Lung (tissue), 12 donors: ENCODE measurements around the gene SLC22A4. TPM values are rescaled to one million over a fixed set of nuclear protein-coding genes. Genes with fewer than 3 reads are reported as not detected.

Experiments
- ATAC-seq: fragments of 200-7000 bp; cut with Tn5 transposase; one replicate; pipeline ENCODE4 v1.9.1; 2020; ENCODE audit warnings: moderate number of reproducible peaks; ENCODE audit not compliant: insufficient read depth, low FRiP score
- DNase-seq, 3 donors: peaks; one replicate each; pipeline ENCODE4 v3.0.0-alpha.2; 2013 to 2017
- H3K27ac ChIP-seq, 2 donors: one replicate each; pipeline ENCODE4 v1.5.1; 2013; ENCODE audit warnings: mild to moderate bottlenecking in 2 of 2, moderate library complexity in 2 of 2, control low read depth in 1 of 2, inconsistent platforms in 1 of 2, low read depth in 1 of 2, low read length in 1 of 2
- H3K27me3 ChIP-seq, 3 donors: one replicate each; pipeline ENCODE4 v1.5.1; 2013; ENCODE audit warnings: low read length in 2 of 3; ENCODE audit not compliant: control insufficient read depth in 3 of 3, insufficient read depth in 3 of 3
- H3K36me3 ChIP-seq, 4 donors: one replicate each; pipeline ENCODE4 v1.5.1; 2013; ENCODE audit warnings: low read length in 4 of 4, mild to moderate bottlenecking in 1 of 4, moderate library complexity in 1 of 4; ENCODE audit not compliant: control insufficient read depth in 4 of 4, insufficient read depth in 4 of 4
- H3K4me1 ChIP-seq, 5 donors: one replicate each; pipeline ENCODE4 v1.5.1; 2013; ENCODE audit warnings: low read length in 5 of 5, mild to moderate bottlenecking in 2 of 5, moderate library complexity in 1 of 5; ENCODE audit not compliant: control insufficient read depth in 5 of 5, insufficient read depth in 5 of 5
- H3K4me3 ChIP-seq: one replicate; pipeline ENCODE4 v1.5.1; 2013; ENCODE audit warnings: mild to moderate bottlenecking, control low read depth, moderate library complexity
- H3K9ac ChIP-seq, 2 donors: one replicate each; pipeline ENCODE4 v1.5.1; 2013; ENCODE audit warnings: low read length in 2 of 2, control low read depth in 1 of 2; ENCODE audit not compliant: insufficient read depth in 1 of 2
- H3K9me3 ChIP-seq, 4 donors: one replicate each; pipeline ENCODE4 v1.5.1; 2013; ENCODE audit warnings: low read length in 3 of 4, mild to moderate bottlenecking in 1 of 4, moderate library complexity in 1 of 4; ENCODE audit not compliant: control insufficient read depth in 4 of 4, insufficient read depth in 3 of 4
- WGBS, 2 donors: extraction: QIAGEN DNeasy Blood & Tissue Kit; methylation state at CpG; one replicate each; pipeline ENCODE4 v1.1.7; 2013; 5-methylcytosine and 5-hydroxymethylcytosine counted together
- polyA plus RNA-seq, 2 donors: library from polyadenylated mRNA; stranded (reverse); fragments of 200-250 nt; gene quantifications; one replicate each; pipeline ENCODE4 v1.2.1, GENCODE V29; 2013
- total RNA-seq, 2 donors: library from RNA; depleted of rRNA in 1 of 2; stranded (reverse); fragments of >200 nt in 1 of 2; gene quantifications; one replicate each; pipeline ENCODE4 v1.2.1, GENCODE V29; 2014 to 2021
- TF ChIP-seq, protein P1 (sequence below): IDR thresholded peaks from 2 replicates; pipeline ENCODE4 v1.5.1; 2012; ENCODE audit warnings: mild to moderate bottlenecking; ENCODE audit errors: control extremely low read depth, extremely low read depth
- donor health status: control.
- donor health status: control.
- donor health status: Bipolar disorder and iron deficiency.
- donor health status: healthy.
- donor health status: DM: yes; HTN: yes; CAD: no.

SLC22A4 gene
- total and polyA plus RNA-seq, 4 donors: 3.6 to 18.1 (median 13.3) TPM

- Histone ChIP-seq H3K27ac (no peak overlapping the region), H3K4me1 (peaks cover 0 to 4% (median 0%) of the 10 kb centered on the region in 5 donors), H3K27me3 (no peaks in the 10 kb centered on the region), H3K4me3 (no peak overlapping the region), H3K36me3 (no peaks in the 10 kb centered on the region), H3K9ac (no peak overlapping the region), H3K9me3 (no peaks in the 10 kb centered on the region)
- WGBS, 2 donors: 85 to 86% methylated on average over 5 of the region's 5 CpGs
- DNase-seq: no peak
- TF ChIP-seq, protein P1, sequence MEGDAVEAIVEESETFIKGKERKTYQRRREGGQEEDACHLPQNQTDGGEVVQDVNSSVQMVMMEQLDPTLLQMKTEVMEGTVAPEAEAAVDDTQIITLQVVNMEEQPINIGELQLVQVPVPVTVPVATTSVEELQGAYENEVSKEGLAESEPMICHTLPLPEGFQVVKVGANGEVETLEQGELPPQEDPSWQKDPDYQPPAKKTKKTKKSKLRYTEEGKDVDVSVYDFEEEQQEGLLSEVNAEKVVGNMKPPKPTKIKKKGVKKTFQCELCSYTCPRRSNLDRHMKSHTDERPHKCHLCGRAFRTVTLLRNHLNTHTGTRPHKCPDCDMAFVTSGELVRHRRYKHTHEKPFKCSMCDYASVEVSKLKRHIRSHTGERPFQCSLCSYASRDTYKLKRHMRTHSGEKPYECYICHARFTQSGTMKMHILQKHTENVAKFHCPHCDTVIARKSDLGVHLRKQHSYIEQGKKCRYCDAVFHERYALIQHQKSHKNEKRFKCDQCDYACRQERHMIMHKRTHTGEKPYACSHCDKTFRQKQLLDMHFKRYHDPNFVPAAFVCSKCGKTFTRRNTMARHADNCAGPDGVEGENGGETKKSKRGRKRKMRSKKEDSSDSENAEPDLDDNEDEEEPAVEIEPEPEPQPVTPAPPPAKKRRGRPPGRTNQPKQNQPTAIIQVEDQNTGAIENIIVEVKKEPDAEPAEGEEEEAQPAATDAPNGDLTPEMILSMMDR: no peak
- ATAC-seq: no peak
Measured at GRCh38 chr5:132280371-132281240, 13.6 kb upstream of the SLC22A4 start.

DNA sequence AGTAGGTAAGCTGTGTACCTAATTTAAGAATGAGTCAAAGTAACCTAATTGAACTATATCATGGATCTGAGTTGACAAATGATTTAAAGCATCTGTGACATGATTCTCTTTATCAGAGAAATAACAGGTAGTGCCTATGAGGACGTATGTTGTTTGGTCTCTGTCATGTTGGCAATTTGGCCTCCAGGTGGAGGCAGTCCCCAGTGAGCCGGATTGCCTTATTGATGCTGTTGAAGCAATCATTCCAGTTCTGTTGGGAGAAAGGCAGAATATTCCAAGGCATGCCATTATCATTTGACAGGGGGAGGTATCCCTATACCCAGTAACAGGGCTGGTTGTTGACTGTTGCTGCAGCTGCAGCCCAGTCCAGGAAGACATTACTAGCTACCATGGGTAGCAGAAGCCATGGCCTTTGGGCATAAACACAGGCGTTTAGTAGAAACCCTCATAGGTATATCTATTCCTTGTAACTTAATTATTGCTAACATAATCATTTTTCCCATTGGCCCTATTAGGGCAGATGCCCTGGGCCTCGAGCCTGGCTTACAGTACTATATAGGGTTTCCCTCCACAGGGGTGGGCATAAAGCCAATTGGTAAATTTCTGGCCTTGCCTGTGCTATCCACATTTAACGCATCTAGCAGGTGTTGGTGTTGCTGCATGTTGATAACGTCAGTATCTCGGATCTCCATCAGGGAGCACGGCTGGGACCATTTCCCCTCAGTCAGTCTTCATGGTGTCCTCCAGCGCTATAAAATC is 12.2 kb upstream of the SLC22A4 start:
- Histone ChIP-seq H3K4me3 (no peak overlapping the region), H3K27me3 (no peaks in the 10 kb centered on the region), H3K9ac (no peak overlapping the region), H3K36me3 (no peaks in the 10 kb centered on the region), H3K9me3 (no peaks in the 10 kb centered on the region), H3K4me1 (peaks cover 0 to 4% (median 0%) of the 10 kb centered on the region in 5 donors), H3K27ac (no peak overlapping the region)
- 91 to 96% methylated on average over 9 of the region's 9 CpGs for WGBS, 2 donors
- ATAC-seq (no peak), DNase-seq (no peak)
- TF ChIP-seq, protein P1: no peak

- H3K9me3 ChIP-seq: no peaks in the 10 kb centered on the region
- DNase-seq: peak; percentile 52 to 75 (median 75)
- no peaks in the 10 kb centered on the region for H3K27me3 ChIP-seq
- WGBS, 2 donors: 62 to 66% methylated on average over 5 of the region's 5 CpGs
- peaks cover 0 to 4% (median 0%) of the 10 kb centered on the region in 5 donors for H3K4me1 ChIP-seq
- no peak overlapping the region for H3K9ac ChIP-seq
- H3K36me3 ChIP-seq: no peaks in the 10 kb centered on the region
- H3K27ac ChIP-seq: no peak overlapping the region
- TF ChIP-seq, protein P1: peak; percentile 25
- peak; percentile 41 for ATAC-seq
- H3K4me3 ChIP-seq: no peak overlapping the region
Measured at GRCh38 chr5:132283423-132284043, 10.7 kb upstream of the SLC22A4 start.
